GM12873 (cell line): ENCODE results near the gene ZBTB37.

ENCODE experiments used
- CTCF ChIP-seq: IDR thresholded peaks from 2 replicates; pipeline ENCODE4 v1.5.1; 2012; ENCODE audit warnings: low read depth, mild to moderate bottlenecking, moderate library complexity, low read length, control low read depth; ENCODE audit not compliant: insufficient read depth; ENCODE audit errors: missing control alignments

ZBTB37 gene

DNA sequence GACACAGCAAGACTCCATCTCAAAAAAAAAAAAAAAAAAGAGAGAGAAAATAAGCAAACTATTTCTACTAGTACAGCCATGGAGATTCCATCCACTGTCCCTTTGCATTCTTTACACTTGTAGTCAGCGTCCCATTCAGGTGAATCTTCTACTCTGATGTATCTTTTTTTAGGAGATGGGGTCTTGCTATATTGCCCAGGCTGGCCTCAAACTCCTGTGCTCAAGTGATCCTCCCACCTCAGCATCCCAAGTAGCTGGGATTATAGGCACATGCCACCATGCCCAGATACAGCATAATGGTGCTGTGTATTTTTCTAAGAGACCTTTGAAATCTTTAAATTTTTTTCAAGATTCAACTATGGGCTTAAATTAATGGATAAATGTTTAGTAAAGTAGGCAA, 35.4 kb upstream of the ZBTB37 start:
- TF ChIP-seq CTCF, result no peak

DNA sequence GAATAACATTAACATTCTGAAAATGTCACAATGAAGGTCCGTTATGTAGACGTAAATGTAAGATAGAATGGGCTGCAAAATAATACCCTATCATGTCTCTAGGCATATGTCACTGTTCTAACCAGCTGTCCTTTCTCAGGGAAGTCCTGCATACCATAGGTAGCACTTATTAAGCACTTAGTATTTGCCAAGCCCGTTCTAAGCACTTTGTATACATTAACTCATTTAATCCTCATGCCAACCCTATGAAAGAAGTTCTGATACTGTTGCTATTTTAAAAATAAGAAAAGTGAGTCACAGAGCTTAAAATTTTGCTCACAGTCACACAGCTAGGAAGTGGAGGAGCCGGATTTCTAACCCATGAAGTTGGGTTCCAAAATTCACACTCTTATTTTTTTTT, 16.1 kb upstream of the ZBTB37 start:
- TF ChIP-seq CTCF, result no peak

- no peak for TF ChIP-seq CTCF
Observed at GRCh38 chr1:173853074-173853473, 15.1 kb upstream of the ZBTB37 start.

DNA sequence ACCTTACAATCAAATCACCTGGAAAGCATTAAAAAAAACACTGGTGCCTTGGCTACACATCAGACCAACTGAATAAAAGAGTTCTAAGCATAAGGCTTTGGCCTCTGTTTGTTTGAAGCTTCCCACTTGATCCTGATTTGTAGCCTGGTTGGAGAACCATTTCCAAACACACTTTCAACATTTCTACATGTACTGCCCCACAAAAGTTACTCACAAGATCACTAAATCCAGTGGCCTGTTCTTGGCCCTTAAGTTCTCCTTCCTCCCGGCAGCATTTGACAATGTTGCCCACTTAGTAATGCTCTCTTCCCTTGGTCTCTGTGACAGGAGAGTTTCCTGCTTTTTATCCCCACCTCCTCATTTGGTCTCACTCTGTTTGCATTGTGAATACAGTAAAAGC, 12.2 kb upstream of the ZBTB37 start:
- no peak for TF ChIP-seq CTCF

GRCh38 chr1:173856903-173857302, 11.3 kb upstream of the ZBTB37 start:
- TF ChIP-seq CTCF, result no peak

- no peak for TF ChIP-seq CTCF
Observed at GRCh38 chr1:173857363-173857917, 10.7 kb upstream of the ZBTB37 start.

- TF ChIP-seq CTCF, result no peak
Observed at GRCh38 chr1:173860065-173860464, 8.1 kb upstream of the ZBTB37 start.
